Memory B cell (primary cell): Measurements from ENCODE around the gene SH2D5.

Experiments
- ATAC-seq: fragments of 150-1000 bp; cut with Tn5 transposase; 2 replicates; pipeline ENCODE4 v1.10.0; 2021; ENCODE audit warnings: low read depth, mild to moderate bottlenecking, moderate library complexity
- DNase-seq, 2 donors: peaks; one replicate each; pipeline ENCODE4 v3.0.0; 2022; ENCODE audit warnings: low spot score in 2 of 2
- H3K27ac Mint-ChIP-seq: one replicate; pipeline ENCODE4 v1.8.0; 2022; ENCODE audit warnings: mild to moderate bottlenecking, moderate library complexity, mixed read lengths
- H3K27me3 Mint-ChIP-seq: one replicate; pipeline ENCODE4 v1.8.0; 2022; ENCODE audit warnings: mixed read lengths
- H3K36me3 Mint-ChIP-seq: one replicate; pipeline ENCODE4 v1.8.0; 2022; ENCODE audit warnings: mild to moderate bottlenecking, mixed read lengths
- H3K4me1 Mint-ChIP-seq: one replicate; pipeline ENCODE4 v1.8.0; 2022; ENCODE audit warnings: mixed read lengths
- H3K4me3 Mint-ChIP-seq: one replicate; pipeline ENCODE4 v1.8.0; 2022; ENCODE audit warnings: mild to moderate bottlenecking, moderate library complexity, mixed read lengths
- H3K9me3 Mint-ChIP-seq: one replicate; pipeline ENCODE4 v1.8.0; 2022; ENCODE audit warnings: mixed read lengths

SH2D5 gene

GRCh38 chr1:20733360-20733975 lies 965 bp upstream of the SH2D5 start:
- Mint-ChIP-seq H3K27ac (peak overlapping the region; percentile 78), H3K4me1 (peaks cover 18% of the 10 kb centered on the region), H3K9me3 (no peaks in the 10 kb centered on the region), H3K4me3 (peak overlapping the region; percentile 91), H3K36me3 (peaks cover 5% of the 10 kb centered on the region), H3K27me3 (peaks cover 8% of the 10 kb centered on the region)
- peak; percentile 4 for ATAC-seq
- no peak for DNase-seq

DNA sequence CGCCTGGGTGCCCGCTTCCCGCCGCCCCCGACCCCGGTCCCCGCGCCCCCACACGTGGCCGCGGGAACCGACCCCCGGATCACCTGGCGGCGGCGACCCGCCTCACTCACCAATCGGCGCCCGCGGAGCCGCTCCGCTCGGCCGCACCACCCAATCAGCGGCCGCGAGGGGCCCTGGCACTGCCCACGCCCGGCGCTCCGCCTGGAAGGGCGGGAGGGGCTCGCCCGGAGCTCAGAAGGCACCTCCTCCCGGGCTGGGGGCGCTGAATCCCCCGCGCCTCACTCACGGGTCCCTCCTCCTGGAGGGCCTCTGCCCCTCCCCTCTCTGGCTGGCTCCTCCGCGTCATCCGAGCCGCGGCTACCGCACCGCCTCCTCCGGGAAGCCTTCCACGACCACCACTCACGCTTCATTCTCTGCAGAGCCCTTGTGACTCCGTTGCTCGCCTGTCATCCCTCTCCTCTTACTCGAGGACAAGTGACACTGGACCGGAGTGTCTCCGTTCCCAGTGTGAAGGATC lies 374 bp downstream of the SH2D5 start:
- H3K27me3 Mint-ChIP-seq = peaks cover 11% of the 10 kb centered on the region
- DNase-seq = peak; percentile 39 to 58

DNA sequence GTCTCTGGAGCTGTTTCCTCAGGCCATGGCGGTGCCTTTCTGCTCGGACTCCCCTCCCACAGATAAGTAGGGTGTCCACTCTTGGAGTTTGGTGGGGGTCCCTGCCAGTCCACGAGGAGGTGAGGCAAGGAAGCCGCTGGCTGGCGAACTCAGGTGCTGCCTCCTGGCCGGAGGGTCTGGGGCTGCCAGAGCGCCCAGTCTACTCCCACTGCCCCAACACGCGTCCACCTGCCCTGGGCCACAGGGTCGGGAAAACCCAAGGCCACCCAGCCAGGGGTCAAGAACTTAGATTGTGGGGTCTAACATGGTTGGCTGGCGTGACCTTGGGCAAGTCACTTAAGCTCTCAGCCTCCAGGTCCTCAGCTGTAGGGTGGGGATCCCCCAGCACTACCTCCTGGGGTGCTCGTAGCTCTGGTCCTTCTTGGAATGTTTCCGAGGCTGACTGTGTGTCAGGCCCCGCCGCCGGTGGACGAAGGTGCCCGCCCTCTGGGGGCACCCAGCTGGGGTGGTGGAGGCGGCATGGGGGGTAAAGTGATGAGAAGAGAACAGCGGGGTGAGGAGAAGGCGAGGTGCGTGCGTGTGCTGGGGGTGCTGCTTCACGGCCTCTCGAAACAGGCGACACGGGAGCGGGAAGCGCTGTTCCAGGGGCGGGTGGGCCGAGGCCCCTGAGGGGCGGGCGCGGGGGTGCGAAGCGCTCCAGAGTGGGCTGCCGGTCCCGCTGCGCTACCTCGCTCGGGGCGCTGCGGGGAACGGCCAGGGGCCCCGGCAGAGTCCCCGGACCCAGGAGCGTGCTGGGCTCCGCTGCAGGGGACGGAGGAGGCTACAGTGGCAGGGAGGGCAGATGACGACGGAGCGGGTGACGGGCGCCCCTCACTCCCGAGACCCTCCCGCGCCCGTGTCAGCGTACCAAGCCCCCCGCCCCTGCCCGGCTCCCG lies 1.2 kb downstream of the SH2D5 start:
- H3K4me1 Mint-ChIP-seq = peaks cover 22% of the 10 kb centered on the region
- H3K9me3 Mint-ChIP-seq = no peaks in the 10 kb centered on the region
- no peak overlapping the region for H3K27ac Mint-ChIP-seq

More for the DNA sequence above, 374 bp downstream of the SH2D5 start:
- Mint-ChIP-seq H3K9me3 (no peaks in the 10 kb centered on the region), H3K4me1 (peaks cover 22% of the 10 kb centered on the region), H3K27ac (peak overlapping the region; percentile 78), H3K36me3 (peaks cover 2% of the 10 kb centered on the region), H3K4me3 (peak overlapping the region; percentile 91)
- ATAC-seq = peak; percentile 55

GRCh38 chr1:20730690-20731056 lies 1.8 kb downstream of the SH2D5 start:
- H3K4me3 Mint-ChIP-seq = peak overlapping the region; percentile 89
- no peaks in the 10 kb centered on the region for H3K9me3 Mint-ChIP-seq
- DNase-seq = no peak
- no peak overlapping the region for H3K27ac Mint-ChIP-seq
- H3K36me3 Mint-ChIP-seq = no peaks in the 10 kb centered on the region
- H3K4me1 Mint-ChIP-seq = peaks cover 22% of the 10 kb centered on the region
- no peak for ATAC-seq
- peaks cover 12% of the 10 kb centered on the region for H3K27me3 Mint-ChIP-seq

More for the DNA sequence above, 1.2 kb downstream of the SH2D5 start:
- H3K36me3 Mint-ChIP-seq = no peaks in the 10 kb centered on the region
- peaks cover 11% of the 10 kb centered on the region for H3K27me3 Mint-ChIP-seq
- ATAC-seq = peak; percentile 23
- H3K4me3 Mint-ChIP-seq = peak overlapping the region; percentile 89
- peak in 1 of 2 donors; percentile 19 for DNase-seq

- H3K27ac Mint-ChIP-seq = no peak overlapping the region
These were observed 2.4 kb downstream of the SH2D5 start for GRCh38 chr1:20729990-20730689.

GRCh38 chr1:20729155-20729931 lies 3.2 kb downstream of the SH2D5 start:
- Mint-ChIP-seq H3K4me1 (peaks cover 22% of the 10 kb centered on the region), H3K4me3 (no peak overlapping the region), H3K9me3 (no peaks in the 10 kb centered on the region), H3K27me3 (peaks cover 12% of the 10 kb centered on the region), H3K36me3 (no peaks in the 10 kb centered on the region), H3K27ac (no peak overlapping the region)
- ATAC-seq (no peak), DNase-seq (no peak)

More at GRCh38 chr1:20729990-20730689, 2.4 kb downstream of the SH2D5 start:
- Mint-ChIP-seq H3K27me3 (peaks cover 12% of the 10 kb centered on the region), H3K4me3 (peak overlapping the region; percentile 89), H3K4me1 (peaks cover 22% of the 10 kb centered on the region), H3K9me3 (no peaks in the 10 kb centered on the region), H3K36me3 (no peaks in the 10 kb centered on the region)
- DNase-seq (no peak), ATAC-seq (no peak)

DNA sequence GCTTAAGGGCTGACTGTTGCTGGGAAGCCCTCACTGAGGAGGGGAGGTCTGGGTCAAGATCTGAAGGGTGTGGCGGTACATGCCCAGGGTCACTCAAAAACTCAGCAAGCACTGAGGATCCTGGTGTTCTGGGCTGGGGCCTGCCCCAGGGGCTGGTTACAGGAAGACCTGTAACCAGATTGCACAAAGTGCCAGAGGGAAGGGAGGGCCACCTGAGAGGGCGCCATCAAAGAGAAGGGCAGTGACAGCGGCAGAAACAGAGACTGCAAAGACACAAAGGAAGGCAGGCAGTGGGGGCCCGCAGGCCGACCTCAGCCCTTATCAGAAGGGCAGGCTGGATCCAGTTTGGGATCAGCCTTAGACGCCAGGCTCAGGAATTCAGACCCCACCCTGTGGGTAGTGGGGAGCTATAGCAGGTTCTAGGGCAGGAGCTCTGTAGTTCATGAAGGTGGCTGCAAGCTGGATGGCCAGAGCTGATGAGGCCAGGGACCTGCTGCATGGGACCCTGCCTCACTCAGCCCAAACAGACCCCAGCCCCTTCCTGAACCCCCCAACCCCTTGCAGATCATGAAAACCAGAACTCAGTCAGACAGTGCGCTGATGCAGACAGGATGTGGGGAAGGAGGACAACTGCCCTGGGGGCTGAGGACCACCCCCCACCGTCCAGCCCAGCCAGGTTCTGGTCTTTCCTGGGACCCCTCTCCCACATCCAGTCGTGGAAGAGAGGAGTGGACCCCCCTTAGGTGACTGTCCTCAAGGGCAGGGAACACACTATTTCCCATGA lies 3.9 kb downstream of the SH2D5 start:
- ATAC-seq = no peak
- Mint-ChIP-seq H3K4me3 (no peak overlapping the region), H3K36me3 (no peaks in the 10 kb centered on the region), H3K27ac (no peak overlapping the region), H3K9me3 (no peaks in the 10 kb centered on the region), H3K27me3 (peaks cover 12% of the 10 kb centered on the region), H3K4me1 (peaks cover 22% of the 10 kb centered on the region)
- DNase-seq = no peak

DNA sequence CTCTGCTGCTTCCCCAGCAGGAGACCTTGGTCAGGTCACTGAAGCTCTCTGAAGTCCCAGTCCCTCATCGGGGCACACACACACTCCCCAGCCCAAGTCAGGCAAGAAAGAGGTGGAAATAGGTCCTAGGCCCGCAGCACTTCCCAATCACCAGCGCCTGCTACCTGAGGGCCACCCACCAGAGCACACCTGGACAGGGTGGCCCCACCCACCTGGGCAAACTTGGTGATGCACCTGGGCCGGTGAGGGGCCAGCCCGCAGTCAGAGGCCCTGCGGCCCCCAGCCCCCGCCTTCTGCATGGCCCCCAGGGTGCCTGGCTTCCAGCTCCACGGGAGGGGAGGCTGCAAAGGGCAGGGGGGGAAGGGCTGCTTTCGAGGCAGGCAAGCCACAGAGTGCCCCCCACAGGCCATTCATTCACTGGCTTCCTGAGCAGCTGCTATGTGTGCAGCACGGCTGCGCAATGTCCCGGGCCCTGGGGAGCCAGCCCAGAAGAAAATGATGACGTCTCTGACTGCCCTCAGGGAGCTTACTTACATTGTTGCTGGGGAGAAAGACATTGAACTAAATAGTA lies 4.7 kb downstream of the SH2D5 start:
- Mint-ChIP-seq H3K4me3 (no peak overlapping the region), H3K27me3 (peaks cover 12% of the 10 kb centered on the region), H3K4me1 (peaks cover 15% of the 10 kb centered on the region), H3K27ac (no peak overlapping the region), H3K36me3 (no peaks in the 10 kb centered on the region), H3K9me3 (no peaks in the 10 kb centered on the region)
- ATAC-seq (no peak), DNase-seq (no peak)

DNA sequence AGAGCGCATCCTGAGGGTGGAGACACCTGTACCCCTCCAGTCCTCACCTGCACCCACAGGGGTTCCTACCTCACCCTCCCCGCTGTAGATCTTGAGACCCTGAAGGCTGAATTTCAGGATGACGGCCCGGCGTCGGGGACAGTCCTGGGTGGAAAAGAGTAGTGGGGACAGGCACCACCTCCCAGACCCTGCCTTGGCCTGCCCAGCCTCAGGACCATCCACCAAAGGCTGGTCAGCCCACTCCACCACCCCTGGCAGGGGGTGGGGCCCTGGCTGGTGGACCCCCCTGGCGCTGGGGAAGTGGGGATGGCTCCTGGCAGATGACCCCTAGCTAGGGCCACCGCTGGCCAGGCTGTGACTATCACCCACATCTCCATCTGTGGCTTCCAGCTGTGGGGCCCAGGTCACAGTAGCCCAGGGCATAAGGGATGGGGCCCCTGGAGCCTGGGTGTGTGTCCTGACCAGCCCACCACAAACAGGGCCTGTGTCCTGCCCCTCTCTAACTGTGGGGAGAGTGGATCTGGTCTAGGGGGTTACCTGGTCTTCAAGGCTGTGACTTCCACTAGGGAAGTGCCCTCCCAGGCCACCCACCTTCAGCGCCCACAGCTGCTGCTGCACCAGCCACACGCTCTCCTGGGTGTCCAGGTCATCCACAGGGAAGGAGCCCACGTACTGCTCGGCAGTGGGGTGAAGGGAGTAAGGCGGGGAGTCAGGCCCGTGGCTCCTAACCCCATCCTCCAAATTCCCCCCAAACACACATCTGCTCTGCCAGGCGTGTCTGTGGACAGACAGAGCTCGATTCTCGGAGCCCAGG lies 5.4 kb downstream of the SH2D5 start:
- Mint-ChIP-seq H3K4me3 (no peak overlapping the region), H3K27ac (no peak overlapping the region), H3K27me3 (peaks cover 10% of the 10 kb centered on the region), H3K36me3 (no peaks in the 10 kb centered on the region), H3K4me1 (peaks cover 10% of the 10 kb centered on the region), H3K9me3 (no peaks in the 10 kb centered on the region)
- no peak for ATAC-seq
- no peak for DNase-seq

GRCh38 chr1:20726118-20726911 lies 6.2 kb downstream of the SH2D5 start:
- no peaks in the 10 kb centered on the region for H3K36me3 Mint-ChIP-seq
- H3K4me1 Mint-ChIP-seq = peaks cover 9% of the 10 kb centered on the region
- ATAC-seq (no peak), DNase-seq (no peak)
- H3K27ac Mint-ChIP-seq = no peak overlapping the region
- H3K4me3 Mint-ChIP-seq = no peak overlapping the region
- H3K27me3 Mint-ChIP-seq = peaks cover 8% of the 10 kb centered on the region
- no peaks in the 10 kb centered on the region for H3K9me3 Mint-ChIP-seq
